Karpas-422 (cell line): ENCODE data around the gene FBP1. TPM values are rescaled to one million over a fixed set of nuclear protein-coding genes. Genes with fewer than 3 reads are reported as not detected.

Source experiments
- DNase-seq: peaks from one replicate; pipeline ENCODE4 v3.0.0-alpha.2; 2015
- H2AFZ ChIP-seq: fragments of 200-600 bp; sonication (generic); 2 replicates; pipeline ENCODE4 v1.6.1; 2014; ENCODE audit warnings: antibody characterized with exemption, low read length, mixed read lengths
- H3K27ac ChIP-seq: fragments of 200-600 bp; sonication (generic); 2 replicates; pipeline ENCODE4 v1.5.1; 2014; ENCODE audit warnings: mild to moderate bottlenecking, low read length, moderate library complexity
- H3K27me3 ChIP-seq: fragments of 200-600 bp; sonication (generic); 2 replicates; pipeline ENCODE4 v1.6.1; 2014; ENCODE audit warnings: low read length, mixed read lengths
- H3K36me3 ChIP-seq: fragments of 200-600 bp; sonication (generic); 2 replicates; pipeline ENCODE4 v1.6.1; 2014; ENCODE audit warnings: low read length, mixed read lengths; ENCODE audit not compliant: insufficient read depth
- H3K4me1 ChIP-seq: fragments of 200-600 bp; sonication (generic); 2 replicates; pipeline ENCODE4 v1.6.1; 2014; ENCODE audit warnings: mild to moderate bottlenecking, low read length, mixed read lengths
- H3K4me2 ChIP-seq: fragments of 200-600 bp; sonication (generic); 2 replicates; pipeline ENCODE4 v1.6.1; 2014; ENCODE audit warnings: low read length, low read depth, mild to moderate bottlenecking; ENCODE audit not compliant: poor library complexity, severe bottlenecking
- H3K4me3 ChIP-seq: fragments of 200-600 bp; sonication (generic); 2 replicates; pipeline ENCODE4 v1.5.1; 2014; ENCODE audit warnings: mild to moderate bottlenecking, antibody characterized with exemption, low read length, mixed read lengths
- H3K79me2 ChIP-seq: fragments of 200-600 bp; sonication (generic); 2 replicates; pipeline ENCODE4 v1.6.1; 2014; ENCODE audit warnings: mild to moderate bottlenecking, low read length, mixed read lengths
- H3K9ac ChIP-seq: fragments of 200-600 bp; sonication (generic); 2 replicates; pipeline ENCODE4 v1.6.0; 2014; ENCODE audit warnings: low read length
- H3K9me2 ChIP-seq: fragments of 200-600 bp; sonication (generic), shearing (Covaris generic); replicated peaks from 2 replicates; pipeline ENCODE4 v1.6.0; 2014; ENCODE audit warnings: mild to moderate bottlenecking, low read length, moderate library complexity; ENCODE audit not compliant: insufficient read depth
- H3K9me3 ChIP-seq: fragments of 300-700, 200-600 bp; sonication (generic); 2 replicates; pipeline ENCODE4 v1.6.1; 2014; ENCODE audit warnings: low read length, mixed read lengths
- H4K20me1 ChIP-seq: fragments of 200-600 bp; sonication (generic); 2 replicates; pipeline ENCODE4 v1.6.1; 2014; ENCODE audit warnings: mild to moderate bottlenecking, antibody characterized with exemption, low read length, low read depth; ENCODE audit not compliant: insufficient read depth
- total RNA-seq: library from RNA; depleted of rRNA; stranded (reverse); fragments of >200 nt; shearing (Covaris generic); gene quantifications from 2 replicates; pipeline ENCODE4 v1.2.3, GENCODE V29; 2014; ENCODE audit warnings: low replicate concordance

The FBP1 gene
- total RNA-seq, 1 experiment from 2014 or later: not detected

DNA sequence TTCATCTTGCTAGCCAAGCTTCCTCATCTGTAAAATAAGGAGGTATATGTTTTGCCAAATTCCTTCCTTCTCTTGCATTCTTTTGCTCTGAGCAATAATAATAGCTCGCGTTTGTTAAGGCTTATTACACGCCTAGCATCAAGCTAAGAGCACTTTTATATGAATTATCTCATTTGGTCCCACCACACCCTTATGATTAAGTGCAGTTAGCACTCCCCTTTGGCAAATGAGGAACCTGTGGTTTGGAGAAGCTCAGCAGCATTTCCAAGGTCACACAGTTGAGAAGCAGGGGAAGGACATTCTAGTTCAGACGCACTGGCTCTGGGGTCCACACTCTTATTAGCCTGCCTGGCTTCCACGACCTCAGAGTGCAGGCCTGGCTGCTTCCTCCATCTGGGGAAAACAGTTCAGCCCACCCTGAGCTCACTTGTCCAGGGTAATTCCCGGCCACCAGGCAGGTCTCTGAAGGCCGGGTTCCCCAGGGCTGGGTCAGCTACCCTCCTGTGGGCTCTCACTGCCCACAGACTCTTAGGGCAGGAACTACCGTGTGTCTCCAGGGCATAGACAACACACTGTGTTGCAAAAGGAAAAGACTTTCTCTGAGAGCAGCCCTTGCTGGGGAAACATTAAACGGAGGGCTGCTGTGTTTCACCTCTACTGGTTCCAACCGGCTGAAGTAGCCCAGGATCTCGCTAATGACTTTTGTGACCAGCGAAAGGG lies 9.9 kb upstream of the FBP1 start:
- H3K9me2 ChIP-seq: no peaks in the 10 kb centered on the region
- no peaks in the 10 kb centered on the region for H3K27me3 ChIP-seq
- H3K9ac ChIP-seq: no peak overlapping the region
- no peaks in the 10 kb centered on the region for H3K4me1 ChIP-seq
- H4K20me1 ChIP-seq: no peaks in the 10 kb centered on the region
- no peaks in the 10 kb centered on the region for H3K9me3 ChIP-seq
- no peaks in the 10 kb centered on the region for H3K79me2 ChIP-seq
- H2AFZ ChIP-seq: no peak overlapping the region
- no peak overlapping the region for H3K27ac ChIP-seq
- no peaks in the 10 kb centered on the region for H3K36me3 ChIP-seq
- no peak overlapping the region for H3K4me3 ChIP-seq
- no peak overlapping the region for H3K4me2 ChIP-seq
- DNase-seq: no peak

DNA sequence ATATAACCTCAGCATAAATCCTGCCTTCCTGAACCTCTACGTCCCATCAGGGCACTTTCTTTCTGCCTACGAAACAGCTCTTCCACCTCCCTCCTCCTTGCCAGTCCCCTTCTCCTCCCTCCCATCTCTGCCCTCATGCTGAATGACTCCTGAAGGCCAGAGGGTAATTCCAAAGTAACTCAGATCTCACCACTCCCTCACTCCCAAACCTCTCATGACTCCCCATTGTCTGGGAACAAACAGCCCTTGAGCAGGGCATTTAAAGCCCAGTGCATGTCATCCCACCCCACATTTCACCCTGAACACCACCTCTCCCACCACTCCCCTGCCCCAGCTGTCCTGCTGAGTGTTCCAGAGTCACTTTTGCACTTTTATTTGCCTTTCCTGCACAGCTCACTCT lies 8.9 kb upstream of the FBP1 start:
- H3K4me1 ChIP-seq: no peaks in the 10 kb centered on the region
- H2AFZ ChIP-seq: no peak overlapping the region
- no peak overlapping the region for H3K4me2 ChIP-seq
- no peaks in the 10 kb centered on the region for H3K27me3 ChIP-seq
- H3K4me3 ChIP-seq: no peak overlapping the region
- no peaks in the 10 kb centered on the region for H3K9me3 ChIP-seq
- no peaks in the 10 kb centered on the region for H3K9me2 ChIP-seq
- no peaks in the 10 kb centered on the region for H3K36me3 ChIP-seq
- no peaks in the 10 kb centered on the region for H3K79me2 ChIP-seq
- no peak overlapping the region for H3K9ac ChIP-seq
- DNase-seq: no peak
- H4K20me1 ChIP-seq: no peaks in the 10 kb centered on the region
- H3K27ac ChIP-seq: no peak overlapping the region

DNA sequence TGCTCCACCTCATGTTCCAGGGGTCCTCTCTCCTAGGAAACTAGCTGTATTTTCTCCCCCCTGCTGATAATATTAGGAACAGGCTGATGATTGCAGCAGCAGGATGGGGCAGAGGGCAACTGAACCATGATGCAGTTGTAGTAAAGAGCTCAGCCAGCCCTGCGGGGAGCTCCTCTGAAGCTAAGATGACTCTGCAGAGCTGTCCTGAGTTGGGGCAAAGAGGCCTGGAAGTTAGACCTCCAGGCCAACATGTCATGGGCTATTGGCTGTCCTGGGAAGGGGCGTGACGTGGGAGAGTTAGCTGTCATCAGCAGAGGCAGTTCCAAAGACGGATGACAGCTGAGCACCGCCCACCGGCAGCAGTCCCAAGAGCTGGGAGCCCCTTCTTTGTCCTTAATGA lies 6.6 kb upstream of the FBP1 start:
- Histone ChIP-seq H2AFZ (no peak overlapping the region), H4K20me1 (no peaks in the 10 kb centered on the region), H3K4me2 (no peak overlapping the region), H3K4me3 (no peak overlapping the region), H3K4me1 (no peaks in the 10 kb centered on the region), H3K9me3 (no peaks in the 10 kb centered on the region), H3K9ac (no peak overlapping the region), H3K36me3 (no peaks in the 10 kb centered on the region), H3K27me3 (no peaks in the 10 kb centered on the region), H3K27ac (no peak overlapping the region), H3K79me2 (no peaks in the 10 kb centered on the region), H3K9me2 (no peaks in the 10 kb centered on the region)
- no peak for DNase-seq

DNA sequence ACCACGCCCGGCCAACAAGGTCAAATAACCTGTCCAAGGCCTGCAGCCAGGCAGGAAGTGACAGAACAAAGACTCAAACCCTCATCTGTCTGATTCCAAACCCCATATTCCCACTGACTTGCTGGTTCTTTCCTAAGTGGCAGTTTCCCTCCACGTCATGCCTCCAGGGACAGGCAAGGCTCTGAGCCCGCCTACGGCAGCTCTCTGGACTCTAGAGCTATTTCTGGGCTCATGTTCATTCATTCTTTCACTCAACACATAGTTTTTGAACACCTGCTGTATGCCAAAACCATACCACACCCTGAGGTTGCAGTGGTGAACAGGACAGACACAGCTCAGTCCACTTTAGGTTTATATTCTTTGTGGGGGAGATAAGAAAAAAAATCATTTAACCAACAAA lies 5.2 kb upstream of the FBP1 start:
- no peak overlapping the region for H3K4me3 ChIP-seq
- no peak overlapping the region for H3K4me2 ChIP-seq
- no peaks in the 10 kb centered on the region for H3K9me3 ChIP-seq
- H3K79me2 ChIP-seq: no peaks in the 10 kb centered on the region
- H3K4me1 ChIP-seq: no peaks in the 10 kb centered on the region
- no peaks in the 10 kb centered on the region for H3K27me3 ChIP-seq
- no peak overlapping the region for H3K27ac ChIP-seq
- H3K9ac ChIP-seq: no peak overlapping the region
- H4K20me1 ChIP-seq: no peaks in the 10 kb centered on the region
- H3K36me3 ChIP-seq: no peaks in the 10 kb centered on the region
- no peaks in the 10 kb centered on the region for H3K9me2 ChIP-seq
- H2AFZ ChIP-seq: no peak overlapping the region
- no peak for DNase-seq

DNA sequence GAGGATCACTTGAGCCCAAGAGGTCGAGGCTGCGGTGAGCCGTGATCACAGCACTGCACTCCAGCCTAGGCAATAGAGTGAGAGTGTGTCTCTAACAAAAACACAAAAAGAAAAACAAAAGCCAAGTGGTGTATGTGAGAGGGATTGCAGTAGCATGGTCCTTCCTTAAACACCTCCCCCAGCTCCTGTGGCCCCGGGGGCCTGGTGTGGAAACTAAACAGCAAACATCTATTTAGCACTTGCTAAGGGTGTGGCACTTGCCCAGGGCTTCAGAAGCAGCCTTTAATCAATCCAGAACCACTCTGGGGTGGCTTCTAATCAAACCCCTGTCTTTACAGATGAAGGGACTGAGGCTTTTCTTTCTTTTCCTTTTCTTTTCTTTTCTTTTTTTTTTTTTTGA lies 4.4 kb upstream of the FBP1 start:
- Histone ChIP-seq H3K4me3 (no peak overlapping the region), H3K79me2 (no peaks in the 10 kb centered on the region), H3K36me3 (no peaks in the 10 kb centered on the region), H2AFZ (no peak overlapping the region), H3K27me3 (no peaks in the 10 kb centered on the region), H3K4me1 (no peaks in the 10 kb centered on the region), H3K9ac (no peak overlapping the region), H3K4me2 (no peak overlapping the region), H3K9me3 (no peaks in the 10 kb centered on the region), H4K20me1 (no peaks in the 10 kb centered on the region), H3K9me2 (no peaks in the 10 kb centered on the region), H3K27ac (no peak overlapping the region)
- no peak for DNase-seq

DNA sequence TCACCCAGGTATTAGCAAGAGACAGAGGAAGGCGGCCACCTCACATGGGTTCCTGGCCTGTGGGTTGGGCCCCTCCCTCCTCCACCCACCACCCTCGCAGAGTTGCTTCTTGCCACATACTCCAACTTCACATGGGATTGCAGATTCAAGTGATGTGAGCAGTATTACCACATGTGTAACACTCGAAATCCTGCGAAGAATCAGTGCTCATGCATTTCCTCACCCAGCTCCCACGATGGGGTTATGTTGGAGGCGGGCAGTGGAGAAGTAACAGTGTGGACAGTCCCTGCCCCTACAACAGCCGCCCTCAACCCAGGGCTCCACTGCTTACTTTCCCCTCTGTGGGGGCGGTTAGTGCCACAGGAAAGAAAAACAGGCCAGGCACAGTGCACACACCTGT lies 3.9 kb upstream of the FBP1 start:
- H3K4me2 ChIP-seq: no peak overlapping the region
- H3K27ac ChIP-seq: no peak overlapping the region
- H3K4me3 ChIP-seq: no peak overlapping the region
- H3K4me1 ChIP-seq: no peaks in the 10 kb centered on the region
- H3K9me3 ChIP-seq: no peaks in the 10 kb centered on the region
- H3K9ac ChIP-seq: no peak overlapping the region
- no peaks in the 10 kb centered on the region for H3K36me3 ChIP-seq
- no peak overlapping the region for H2AFZ ChIP-seq
- no peaks in the 10 kb centered on the region for H3K9me2 ChIP-seq
- no peaks in the 10 kb centered on the region for H4K20me1 ChIP-seq
- DNase-seq: no peak
- no peaks in the 10 kb centered on the region for H3K27me3 ChIP-seq
- no peaks in the 10 kb centered on the region for H3K79me2 ChIP-seq

DNA sequence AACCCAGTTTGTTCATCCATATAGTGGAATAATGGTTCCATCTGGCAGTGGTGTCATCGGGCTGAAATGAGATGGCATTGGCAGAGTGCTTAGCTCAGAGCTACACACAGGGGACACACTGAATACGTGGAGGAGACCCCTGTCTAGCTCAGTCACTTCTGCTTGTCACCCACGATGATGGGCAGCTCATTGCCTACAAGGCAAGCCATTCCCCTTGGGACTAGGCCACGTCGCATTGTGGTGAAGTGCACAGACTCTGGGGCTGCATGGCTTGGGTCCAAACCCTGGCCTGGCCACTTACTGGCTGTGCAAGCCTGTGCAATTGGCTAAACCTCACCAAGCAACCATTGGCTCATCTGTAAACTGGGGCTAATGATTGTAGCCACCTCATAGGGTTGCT lies 3.2 kb upstream of the FBP1 start:
- Histone ChIP-seq H3K36me3 (no peaks in the 10 kb centered on the region), H3K9me2 (no peaks in the 10 kb centered on the region), H3K9me3 (no peaks in the 10 kb centered on the region), H3K4me3 (no peak overlapping the region), H3K4me2 (no peak overlapping the region), H3K27me3 (no peaks in the 10 kb centered on the region), H3K27ac (no peak overlapping the region), H2AFZ (no peak overlapping the region), H3K4me1 (no peaks in the 10 kb centered on the region), H3K79me2 (no peaks in the 10 kb centered on the region), H4K20me1 (no peaks in the 10 kb centered on the region), H3K9ac (no peak overlapping the region)
- no peak for DNase-seq

DNA sequence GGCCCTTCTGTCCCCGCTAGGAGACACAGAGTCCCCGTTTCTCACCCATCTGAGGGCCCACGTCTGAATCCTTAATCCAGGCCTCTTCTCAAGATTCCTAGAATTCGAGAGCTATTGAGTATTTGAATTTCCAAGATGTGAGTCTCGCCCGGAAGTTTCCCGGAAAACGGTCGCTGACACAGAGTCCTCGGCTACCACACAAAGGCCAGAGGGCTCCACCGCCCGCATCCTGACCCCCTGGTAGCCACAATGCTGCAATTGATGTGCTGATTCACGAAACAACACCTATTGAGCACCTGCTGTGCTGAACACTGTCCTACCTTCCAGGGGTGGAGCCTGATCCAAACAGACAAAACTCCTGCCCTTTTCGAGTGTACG lies 670 bp upstream of the FBP1 start:
- H3K27me3 ChIP-seq: no peaks in the 10 kb centered on the region; the same call in 1 of the 2 replicates
- H2AFZ ChIP-seq: no peak overlapping the region
- H3K79me2 ChIP-seq: no peaks in the 10 kb centered on the region
- no peaks in the 10 kb centered on the region for H3K9me3 ChIP-seq
- no peaks in the 10 kb centered on the region for H3K9me2 ChIP-seq
- H3K4me1 ChIP-seq: no peaks in the 10 kb centered on the region
- H3K27ac ChIP-seq: no peak overlapping the region
- H3K4me3 ChIP-seq: no peak overlapping the region
- no peaks in the 10 kb centered on the region for H3K36me3 ChIP-seq
- H3K9ac ChIP-seq: no peak overlapping the region
- DNase-seq: no peak
- no peaks in the 10 kb centered on the region for H4K20me1 ChIP-seq
- H3K4me2 ChIP-seq: no peak overlapping the region
